Panc1 (cell line): ENCODE data around the gene FARP1. TPM values are rescaled to one million over a fixed set of nuclear protein-coding genes. Genes with fewer than 3 reads are reported as not detected.
A peak's percentile ranks its signal among the peaks of the same experiment; 100 is the strongest.

Experiments
- ATAC-seq: fragments of 200-7000 bp; cut with Tn5 transposase; 2 replicates; pipeline ENCODE4 v1.9.1; 2020; ENCODE audit warnings: mild to moderate bottlenecking, moderate library complexity
- BruUV-seq: library from RNA; stranded (reverse); fragments of 400-500 nt; replicated peaks from 2 replicates; lab custom pipeline; 2021; lab: Mats Ljungman, UMichigan
- CTCF ChIA-PET: fragments of 300-600 bp; sonication (Branson Sonifier 250); formaldehyde crosslinking; loops from one replicate; lab custom pipeline; 2022; ENCODE audit warnings: antibody characterized with exemption; lab: Charles Lee
- POLR2A ChIA-PET: fragments of 300-600 bp; sonication (Branson Sonifier 250); formaldehyde crosslinking; loops from one replicate; lab custom pipeline; 2022; ENCODE audit warnings: antibody characterized with exemption; lab: Charles Lee
- DNase-seq: peaks from one replicate; pipeline ENCODE4 v3.0.0-alpha.2; 2010; ENCODE audit warnings: low read depth, low spot score
- H3K27ac ChIP-seq: 2 replicates; pipeline ENCODE4 v1.5.1; 2011; ENCODE audit warnings: mild to moderate bottlenecking, low read length, inconsistent platforms
- H3K27me3 ChIP-seq: fragments of 200-500 bp; sonication (Bioruptor generic); 2 replicates; pipeline ENCODE4 v1.6.0; 2014; ENCODE audit warnings: low read length, inconsistent platforms; ENCODE audit not compliant: control insufficient read depth, insufficient read depth
- H3K36me3 ChIP-seq: fragments of 200-500 bp; sonication (Bioruptor generic); 2 replicates; pipeline ENCODE4 v1.5.1; 2014; ENCODE audit warnings: inconsistent platforms, mild to moderate bottlenecking, low read length, moderate library complexity; ENCODE audit not compliant: control insufficient read depth, insufficient read depth
- H3K4me1 ChIP-seq: 2 replicates; pipeline ENCODE4 v1.5.1; 2011; ENCODE audit warnings: inconsistent platforms, mild to moderate bottlenecking, low read length, moderate library complexity; ENCODE audit not compliant: control insufficient read depth, insufficient read depth
- H3K4me3 ChIP-seq, 2 experiments: 2 replicates each; pipeline ENCODE4 v1.5.1; 2011 to 2012; ENCODE audit warnings: low read depth in 2 of 2, low read length in 2 of 2, mild to moderate bottlenecking in 2 of 2, inconsistent platforms in 1 of 2, moderate library complexity in 1 of 2
- H3K9me3 ChIP-seq: fragments of 200-500 bp; sonication (Bioruptor generic); 2 replicates; pipeline ENCODE4 v1.5.1; 2014; ENCODE audit warnings: low read depth, mild to moderate bottlenecking, inconsistent platforms, low read length, moderate library complexity; ENCODE audit not compliant: control insufficient read depth, insufficient read depth
- CTCF ChIP-seq: fragments of 450-650 bp; IDR thresholded peaks from 2 replicates; pipeline ENCODE4 v1.5.1; 2017; ENCODE audit warnings: mild to moderate bottlenecking
- POLR2AphosphoS5 ChIP-seq: IDR thresholded peaks from 2 replicates; pipeline ENCODE4 v1.6.1; 2012; ENCODE audit warnings: mild to moderate bottlenecking, low read depth, low read length, moderate library complexity
- REST ChIP-seq, 2 experiments: IDR thresholded peaks; 2 replicates each; pipeline ENCODE4 v1.6.1; 2011 to 2012; ENCODE audit warnings: low read depth in 2 of 2, control low read depth in 1 of 2, low read length in 1 of 2, mild to moderate bottlenecking in 1 of 2, moderate library complexity in 1 of 2; ENCODE audit not compliant: insufficient read depth in 1 of 2
- SIN3A ChIP-seq: IDR thresholded peaks from 2 replicates; pipeline ENCODE4 v1.6.1; 2012; ENCODE audit warnings: low read depth, mild to moderate bottlenecking, low read length, moderate library complexity, borderline replicate concordance; ENCODE audit not compliant: insufficient read depth
- TCF7L2 ChIP-seq: IDR thresholded peaks from 2 replicates; pipeline ENCODE4 v1.6.1; 2011; ENCODE audit warnings: mild to moderate bottlenecking, low read depth, low read length, inconsistent platforms
- in situ Hi-C: cut with HindIII; loops from 2 replicates; pipeline ENCODE4 v1.10.0; 2016; ENCODE audit warnings: low sequenced_read_pairs, low pct_unique_long_range_greater_than_20kb
- intact Hi-C: fragments of 100-400 bp; cut with micrococcal nuclease; formaldehyde crosslinking; loops from one replicate; pipeline ENCODE4 v1.10.0; 2022; ENCODE audit not compliant: unreplicated experiment
- total RNA-seq: library from RNA; stranded (reverse); gene quantifications from one replicate; pipeline ENCODE4 v1.2.1, GENCODE V29; 2021; ENCODE audit not compliant: unreplicated experiment

The FARP1 gene
- total RNA-seq, 1 experiment from 2014 or later = 61.9 TPM

- H3K36me3 ChIP-seq = no peaks in the 10 kb centered on the region
- no peaks in the 10 kb centered on the region for H3K9me3 ChIP-seq
- no TSS peak for BruUV-seq
- H3K4me1 ChIP-seq = peaks cover 28% of the 10 kb centered on the region
- CTCF ChIA-PET = no interaction called here
- intact Hi-C loops = no loop called here
- POLR2A ChIA-PET = no interaction called here
- no peak overlapping the region; the same call in 1 of the 2 replicates for H3K27ac ChIP-seq
- no peaks in the 10 kb centered on the region for H3K27me3 ChIP-seq
- no peak for DNase-seq
- in situ Hi-C loops = no loop called here
- H3K4me3 ChIP-seq = no peak overlapping the region
- ATAC-seq = no peak
- TF ChIP-seq POLR2AphosphoS5 = no peak
- TF ChIP-seq REST (IDR thresholded peaks at IDR 0.05; ENCODE audit: insufficient read depth in 1 of 2, low read depth in 2 of 2, low read length in 1 of 2) = no peak
- no peak for TF ChIP-seq SIN3A
- no peak for TF ChIP-seq TCF7L2
Observed at GRCh38 chr13:98169331-98169730, 26.4 kb downstream of the FARP1 start.

- H3K27ac ChIP-seq = peak overlapping the region; percentile 85
Observed at GRCh38 chr13:98171900-98172589, 29.2 kb downstream of the FARP1 start.

GRCh38 chr13:98172590-98173422, 29.9 kb downstream of the FARP1 start:
- TF ChIP-seq POLR2AphosphoS5 = no peak
- no peak for TF ChIP-seq CTCF
- TF ChIP-seq SIN3A = no peak
- no peak for TF ChIP-seq REST (IDR thresholded peaks at IDR 0.05; ENCODE audit: insufficient read depth in 1 of 2, low read depth in 2 of 2, low read length in 1 of 2)
- no peak for TF ChIP-seq TCF7L2
- Histone ChIP-seq H3K36me3 (no peaks in the 10 kb centered on the region), H3K9me3 (no peaks in the 10 kb centered on the region), H3K27me3 (no peaks in the 10 kb centered on the region), H3K4me1 (peaks cover 42% of the 10 kb centered on the region), H3K4me3 (peak overlapping the region in 1 of 2 experiments; percentile 30; a peak in 2 of 4 replicates), H3K27ac (peak overlapping the region; percentile 85)
- DNase-seq (no peak), ATAC-seq (no peak)
- intact Hi-C loops = no loop called here
- in situ Hi-C loops = no loop called here
- no TSS peak for BruUV-seq
- ChIA-PET CTCF (no interaction called here), POLR2A (no interaction called here)

More at GRCh38 chr13:98171900-98172589, 29.2 kb downstream of the FARP1 start:
- intact Hi-C loops = no loop called here
- Histone ChIP-seq H3K27me3 (no peaks in the 10 kb centered on the region), H3K36me3 (no peaks in the 10 kb centered on the region), H3K9me3 (no peaks in the 10 kb centered on the region), H3K4me3 (peak overlapping the region in 1 of 2 experiments; percentile 30; a peak in 2 of 4 replicates), H3K4me1 (peaks cover 42% of the 10 kb centered on the region)
- BruUV-seq = no TSS peak
- CTCF ChIA-PET = no interaction called here
- peak; percentile 73 for ATAC-seq
- POLR2A ChIA-PET = no interaction called here
- TF ChIP-seq TCF7L2 (no peak), POLR2AphosphoS5 (no peak)
- in situ Hi-C loops = no loop called here
- DNase-seq = no peak
